Panc1 (cell line): Measurements from ENCODE around the gene HOXB3.

Experiments used
- POLR2AphosphoS5 ChIP-seq: IDR thresholded peaks from 2 replicates; pipeline ENCODE4 v1.6.1; 2012; ENCODE audit warnings: mild to moderate bottlenecking, low read depth, low read length, moderate library complexity
- SIN3A ChIP-seq: IDR thresholded peaks from 2 replicates; pipeline ENCODE4 v1.6.1; 2012; ENCODE audit warnings: low read depth, mild to moderate bottlenecking, low read length, moderate library complexity, borderline replicate concordance; ENCODE audit not compliant: insufficient read depth
- TF ChIP-seq, protein P1 (sequence below), 2 experiments: IDR thresholded peaks; 2 replicates each; pipeline ENCODE4 v1.6.1; 2011 to 2012; ENCODE audit warnings: low read depth in 2 of 2, control low read depth in 1 of 2, low read length in 1 of 2, mild to moderate bottlenecking in 1 of 2, moderate library complexity in 1 of 2; ENCODE audit not compliant: insufficient read depth in 1 of 2
- TF ChIP-seq, protein P2 (sequence below): fragments of 450-650 bp; IDR thresholded peaks from 2 replicates; pipeline ENCODE4 v1.5.1; 2017; ENCODE audit warnings: mild to moderate bottlenecking

DNA sequence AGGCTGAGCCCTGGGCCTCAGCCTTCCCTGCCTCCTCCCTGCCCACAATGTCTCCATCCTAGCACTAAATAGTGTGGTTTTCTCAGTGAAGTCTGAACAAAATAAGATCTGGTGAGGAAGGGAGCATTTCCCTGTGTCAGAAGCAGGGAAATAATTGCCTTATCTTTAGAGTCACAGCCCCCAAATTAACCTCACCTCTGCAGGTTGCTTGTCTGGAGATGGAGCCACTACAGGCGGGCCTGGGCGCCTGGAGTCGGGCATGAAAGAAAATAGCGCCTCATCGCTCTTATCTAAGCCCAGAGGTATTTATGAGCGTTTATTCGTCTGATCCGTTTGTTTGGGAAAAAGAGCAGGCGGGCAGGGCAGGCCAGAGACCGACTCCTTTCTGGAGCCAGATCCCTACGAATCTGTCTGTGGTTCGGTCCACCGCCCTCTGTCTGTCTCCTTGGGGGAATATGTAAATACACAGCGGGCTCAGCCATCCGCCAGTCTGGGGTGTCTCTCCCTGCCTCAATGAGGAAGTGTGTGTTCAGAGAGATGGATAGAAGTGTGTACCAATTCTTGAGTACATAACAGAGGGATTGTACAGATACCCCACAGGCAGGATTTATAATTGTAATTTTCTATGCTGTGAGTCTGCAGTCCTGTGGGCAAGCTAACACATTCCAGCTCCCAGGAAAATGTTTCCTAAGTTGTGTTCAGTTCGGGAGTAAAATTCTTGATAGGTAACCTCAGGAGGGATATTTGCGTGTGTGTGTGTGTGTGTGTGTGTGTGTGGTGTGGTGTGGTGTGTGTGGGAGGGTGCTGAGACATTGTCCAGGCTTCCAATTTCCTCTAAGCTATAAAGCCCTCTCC, 10.4 kb upstream of the HOXB3 start:
- TF ChIP-seq SIN3A (peak; percentile 63; the same call in 1 of the 2 replicates), POLR2AphosphoS5 (peak; percentile 8; the same call in 1 of the 2 replicates)
- TF ChIP-seq, protein P1, sequence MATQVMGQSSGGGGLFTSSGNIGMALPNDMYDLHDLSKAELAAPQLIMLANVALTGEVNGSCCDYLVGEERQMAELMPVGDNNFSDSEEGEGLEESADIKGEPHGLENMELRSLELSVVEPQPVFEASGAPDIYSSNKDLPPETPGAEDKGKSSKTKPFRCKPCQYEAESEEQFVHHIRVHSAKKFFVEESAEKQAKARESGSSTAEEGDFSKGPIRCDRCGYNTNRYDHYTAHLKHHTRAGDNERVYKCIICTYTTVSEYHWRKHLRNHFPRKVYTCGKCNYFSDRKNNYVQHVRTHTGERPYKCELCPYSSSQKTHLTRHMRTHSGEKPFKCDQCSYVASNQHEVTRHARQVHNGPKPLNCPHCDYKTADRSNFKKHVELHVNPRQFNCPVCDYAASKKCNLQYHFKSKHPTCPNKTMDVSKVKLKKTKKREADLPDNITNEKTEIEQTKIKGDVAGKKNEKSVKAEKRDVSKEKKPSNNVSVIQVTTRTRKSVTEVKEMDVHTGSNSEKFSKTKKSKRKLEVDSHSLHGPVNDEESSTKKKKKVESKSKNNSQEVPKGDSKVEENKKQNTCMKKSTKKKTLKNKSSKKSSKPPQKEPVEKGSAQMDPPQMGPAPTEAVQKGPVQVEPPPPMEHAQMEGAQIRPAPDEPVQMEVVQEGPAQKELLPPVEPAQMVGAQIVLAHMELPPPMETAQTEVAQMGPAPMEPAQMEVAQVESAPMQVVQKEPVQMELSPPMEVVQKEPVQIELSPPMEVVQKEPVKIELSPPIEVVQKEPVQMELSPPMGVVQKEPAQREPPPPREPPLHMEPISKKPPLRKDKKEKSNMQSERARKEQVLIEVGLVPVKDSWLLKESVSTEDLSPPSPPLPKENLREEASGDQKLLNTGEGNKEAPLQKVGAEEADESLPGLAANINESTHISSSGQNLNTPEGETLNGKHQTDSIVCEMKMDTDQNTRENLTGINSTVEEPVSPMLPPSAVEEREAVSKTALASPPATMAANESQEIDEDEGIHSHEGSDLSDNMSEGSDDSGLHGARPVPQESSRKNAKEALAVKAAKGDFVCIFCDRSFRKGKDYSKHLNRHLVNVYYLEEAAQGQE (IDR thresholded peaks at IDR 0.05; ENCODE audit: insufficient read depth in 1 of 2, low read depth in 2 of 2, low read length in 1 of 2): no peak
- TF ChIP-seq, protein P2, sequence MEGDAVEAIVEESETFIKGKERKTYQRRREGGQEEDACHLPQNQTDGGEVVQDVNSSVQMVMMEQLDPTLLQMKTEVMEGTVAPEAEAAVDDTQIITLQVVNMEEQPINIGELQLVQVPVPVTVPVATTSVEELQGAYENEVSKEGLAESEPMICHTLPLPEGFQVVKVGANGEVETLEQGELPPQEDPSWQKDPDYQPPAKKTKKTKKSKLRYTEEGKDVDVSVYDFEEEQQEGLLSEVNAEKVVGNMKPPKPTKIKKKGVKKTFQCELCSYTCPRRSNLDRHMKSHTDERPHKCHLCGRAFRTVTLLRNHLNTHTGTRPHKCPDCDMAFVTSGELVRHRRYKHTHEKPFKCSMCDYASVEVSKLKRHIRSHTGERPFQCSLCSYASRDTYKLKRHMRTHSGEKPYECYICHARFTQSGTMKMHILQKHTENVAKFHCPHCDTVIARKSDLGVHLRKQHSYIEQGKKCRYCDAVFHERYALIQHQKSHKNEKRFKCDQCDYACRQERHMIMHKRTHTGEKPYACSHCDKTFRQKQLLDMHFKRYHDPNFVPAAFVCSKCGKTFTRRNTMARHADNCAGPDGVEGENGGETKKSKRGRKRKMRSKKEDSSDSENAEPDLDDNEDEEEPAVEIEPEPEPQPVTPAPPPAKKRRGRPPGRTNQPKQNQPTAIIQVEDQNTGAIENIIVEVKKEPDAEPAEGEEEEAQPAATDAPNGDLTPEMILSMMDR: no peak
